Parathyroid adenoma (tissue), 2 donors: Measurements from ENCODE around the gene KIAA0586.

Experiments
- H2AFZ ChIP-seq: fragments of 300-600 bp; sonication (generic); one replicate; pipeline ENCODE4 v1.7.0; 2017; ENCODE audit warnings: antibody characterized with exemption, mild to moderate bottlenecking
- H3K27ac ChIP-seq: fragments of 300-600 bp; sonication (generic); one replicate; pipeline ENCODE4 v1.7.0; 2017
- H3K27me3 ChIP-seq: fragments of 300-600 bp; sonication (generic); one replicate; pipeline ENCODE4 v1.7.0; 2017; ENCODE audit warnings: low read length; ENCODE audit not compliant: control insufficient read depth, insufficient read depth
- H3K36me3 ChIP-seq: fragments of 300-600 bp; sonication (generic); one replicate; pipeline ENCODE4 v1.7.0; 2017; ENCODE audit warnings: low read length; ENCODE audit not compliant: control insufficient read depth, insufficient read depth
- H3K4me1 ChIP-seq: fragments of 300-600 bp; sonication (generic); one replicate; pipeline ENCODE4 v1.7.0; 2017; ENCODE audit warnings: control low read depth
- H3K4me2 ChIP-seq: fragments of 300-600 bp; sonication (generic); one replicate; pipeline ENCODE4 v1.7.0; 2017; ENCODE audit warnings: low read length
- H3K4me3 ChIP-seq: fragments of 300-600 bp; sonication (generic); one replicate; pipeline ENCODE4 v1.7.0; 2017; ENCODE audit warnings: low read depth, low read length
- H3K79me2 ChIP-seq: fragments of 300-600 bp; sonication (generic); one replicate; pipeline ENCODE4 v1.7.0; 2017; ENCODE audit warnings: control low read depth
- H3K9ac ChIP-seq: fragments of 300-600 bp; sonication (generic); one replicate; pipeline ENCODE4 v1.7.0; 2017; ENCODE audit warnings: mild to moderate bottlenecking
- H3K9me3 ChIP-seq: fragments of 300-600 bp; sonication (generic); one replicate; pipeline ENCODE4 v1.7.0; 2017; ENCODE audit warnings: low read length; ENCODE audit not compliant: control insufficient read depth
- CTCF ChIP-seq: fragments of 300-600 bp; sonication (generic); IDR thresholded peaks from one replicate; pipeline ENCODE4 v1.7.0; 2017; ENCODE audit warnings: antibody characterized with exemption, mild to moderate bottlenecking
- donor health status: primary hyperparathyroidism.

The KIAA0586 gene

GRCh38 chr14:58463147-58463546, 35.6 kb downstream of the KIAA0586 start:
- no peak for TF ChIP-seq CTCF

GRCh38 chr14:58464652-58465051, 37.1 kb downstream of the KIAA0586 start:
- H3K27me3 ChIP-seq, result no peaks in the 10 kb centered on the region
- no peaks in the 10 kb centered on the region for H3K36me3 ChIP-seq
- H2AFZ ChIP-seq, result no peak overlapping the region
- TF ChIP-seq CTCF, result no peak
- no peak overlapping the region for H3K4me3 ChIP-seq
- no peaks in the 10 kb centered on the region for H3K4me1 ChIP-seq
- H3K79me2 ChIP-seq, result no peaks in the 10 kb centered on the region
- H3K9ac ChIP-seq, result no peak overlapping the region
- no peak overlapping the region for H3K4me2 ChIP-seq
- no peak overlapping the region for H3K27ac ChIP-seq
- no peaks in the 10 kb centered on the region for H3K9me3 ChIP-seq

More at GRCh38 chr14:58463147-58463546, 35.6 kb downstream of the KIAA0586 start:
- no peak overlapping the region for H3K9ac ChIP-seq
- no peak overlapping the region for H2AFZ ChIP-seq
- no peaks in the 10 kb centered on the region for H3K9me3 ChIP-seq
- no peaks in the 10 kb centered on the region for H3K36me3 ChIP-seq
- no peak overlapping the region for H3K4me3 ChIP-seq
- no peaks in the 10 kb centered on the region for H3K27me3 ChIP-seq
- no peak overlapping the region for H3K27ac ChIP-seq
- H3K4me1 ChIP-seq, result no peaks in the 10 kb centered on the region
- no peaks in the 10 kb centered on the region for H3K79me2 ChIP-seq
- no peak overlapping the region for H3K4me2 ChIP-seq

GRCh38 chr14:58465421-58465820, 37.9 kb downstream of the KIAA0586 start:
- Histone ChIP-seq H3K36me3 (no peaks in the 10 kb centered on the region), H3K79me2 (no peaks in the 10 kb centered on the region), H3K9ac (no peak overlapping the region), H3K27ac (no peak overlapping the region), H3K4me1 (no peaks in the 10 kb centered on the region), H2AFZ (no peak overlapping the region), H3K4me2 (no peak overlapping the region), H3K27me3 (no peaks in the 10 kb centered on the region), H3K4me3 (no peak overlapping the region), H3K9me3 (no peaks in the 10 kb centered on the region)
- TF ChIP-seq CTCF, result no peak

- H3K9me3 ChIP-seq, result no peaks in the 10 kb centered on the region
- H3K79me2 ChIP-seq, result no peaks in the 10 kb centered on the region
- TF ChIP-seq CTCF, result no peak
- H2AFZ ChIP-seq, result no peak overlapping the region
- H3K27ac ChIP-seq, result no peak overlapping the region
- no peak overlapping the region for H3K4me2 ChIP-seq
- H3K36me3 ChIP-seq, result no peaks in the 10 kb centered on the region
- H3K27me3 ChIP-seq, result no peaks in the 10 kb centered on the region
- no peak overlapping the region for H3K9ac ChIP-seq
- H3K4me1 ChIP-seq, result no peaks in the 10 kb centered on the region
- H3K4me3 ChIP-seq, result no peak overlapping the region
These were observed 38.9 kb downstream of the KIAA0586 start for GRCh38 chr14:58466459-58466858.

- H3K27ac ChIP-seq, result no peak overlapping the region
- no peak for TF ChIP-seq CTCF
- no peaks in the 10 kb centered on the region for H3K4me1 ChIP-seq
- H3K79me2 ChIP-seq, result no peaks in the 10 kb centered on the region
- H3K36me3 ChIP-seq, result no peaks in the 10 kb centered on the region
- no peak overlapping the region for H3K9ac ChIP-seq
- H2AFZ ChIP-seq, result no peak overlapping the region
- H3K27me3 ChIP-seq, result no peaks in the 10 kb centered on the region
- H3K9me3 ChIP-seq, result no peaks in the 10 kb centered on the region
- no peak overlapping the region for H3K4me2 ChIP-seq
- no peak overlapping the region for H3K4me3 ChIP-seq
These were observed 40.1 kb downstream of the KIAA0586 start for GRCh38 chr14:58467575-58467974.
